GM18858 (cell line): Measurements from ENCODE around the gene C1orf185.
"Not testable (repeated sequence)": the region's sequence is repeated elsewhere in the genome, so short reads cannot be mapped to it uniquely, and the experiment has no call there.

ENCODE experiments used
- ATAC-seq: cut with Tn5 transposase; IDR thresholded peaks from one replicate; pipeline ENCODE4 v1.9.1; 2021; ENCODE audit not compliant: unreplicated experiment

Gene C1orf185

DNA sequence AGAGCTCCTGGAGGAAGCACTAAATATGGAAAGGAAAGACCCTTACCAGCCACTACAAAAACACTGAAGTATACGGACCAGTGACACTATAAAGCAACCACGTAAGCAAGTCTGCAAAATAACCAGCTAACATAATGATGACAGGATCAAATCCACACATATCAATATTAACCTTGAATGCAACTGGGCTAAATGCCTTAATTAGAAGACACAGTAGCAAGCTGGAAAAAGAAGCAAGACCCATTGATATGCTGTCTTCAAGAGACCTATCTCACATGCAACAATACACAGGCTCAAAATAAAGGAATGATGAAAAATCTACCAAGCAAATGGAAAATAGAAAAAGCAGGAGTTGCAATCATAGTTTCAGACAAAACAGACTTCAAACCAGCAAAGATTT is 31.0 kb downstream of the C1orf185 start:
- no peak for ATAC-seq

DNA sequence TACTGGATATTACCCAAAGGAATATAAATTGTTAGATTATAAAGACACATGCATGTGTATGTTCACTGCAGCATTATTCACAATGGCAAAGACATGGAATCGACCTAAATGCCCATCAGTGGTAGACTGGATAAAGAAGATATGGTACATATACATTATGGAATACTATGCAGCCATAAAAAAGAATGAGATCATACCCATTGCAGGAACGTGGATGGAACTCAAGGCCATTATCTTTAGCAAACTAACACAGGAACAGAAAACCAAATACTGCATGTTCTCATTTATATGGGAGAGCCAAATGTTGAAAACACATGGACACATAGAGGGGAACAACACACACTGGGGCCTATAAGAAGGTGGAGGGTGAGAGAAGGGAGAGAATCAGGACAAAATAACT is 35.7 kb downstream of the C1orf185 start:
- ATAC-seq = not testable (repeated sequence)

- ATAC-seq = no peak
Measured at GRCh38 chr1:51139474-51139873, 37.4 kb downstream of the C1orf185 start.

- ATAC-seq = no peak
Measured at GRCh38 chr1:51147394-51147793, 45.4 kb downstream of the C1orf185 start.

- no peak for ATAC-seq
Measured at GRCh38 chr1:51154776-51155175, 52.7 kb downstream of the C1orf185 start.

- no peak for ATAC-seq
Measured at GRCh38 chr1:51156752-51157151, 54.7 kb downstream of the C1orf185 start.

DNA sequence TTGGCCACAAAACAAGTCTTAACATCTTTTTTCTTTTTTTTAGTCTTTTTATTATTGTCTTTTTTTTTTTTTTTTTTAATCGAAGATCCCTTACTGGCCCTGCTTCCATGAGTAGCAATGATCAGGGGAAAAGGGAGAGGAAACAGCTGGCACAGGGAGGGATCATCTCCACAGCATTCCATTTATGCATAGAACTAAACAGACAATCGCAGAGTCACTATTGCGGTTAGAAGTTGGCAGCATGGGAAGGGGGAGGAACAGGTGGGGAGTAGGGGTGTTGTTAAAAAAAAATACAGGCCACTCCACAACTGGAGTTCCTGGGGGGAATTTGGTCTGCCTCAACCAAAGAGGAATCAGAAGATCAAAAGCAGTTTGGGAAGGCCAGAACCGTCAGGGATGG is 55.4 kb downstream of the C1orf185 start:
- no peak for ATAC-seq

GRCh38 chr1:51158263-51158662 is 56.2 kb downstream of the C1orf185 start:
- ATAC-seq = no peak

DNA sequence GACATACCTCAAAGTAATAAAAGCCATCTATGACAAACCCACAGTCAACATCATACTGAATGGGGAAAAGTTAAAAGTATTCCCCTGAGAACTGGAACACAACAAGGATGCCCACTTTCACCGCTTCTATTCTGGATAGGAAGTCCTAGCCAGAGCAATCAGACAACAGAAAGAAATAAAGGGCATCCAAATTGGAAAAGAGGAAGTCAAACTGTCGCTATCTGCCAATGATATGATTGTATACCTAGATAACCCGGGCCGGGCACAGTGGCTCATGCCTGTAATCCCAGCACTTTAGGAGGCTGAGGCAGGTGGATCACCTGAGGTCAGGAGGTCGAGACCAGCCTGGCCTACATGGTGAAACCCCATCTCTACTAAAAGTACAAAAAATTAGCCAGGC is 60.5 kb downstream of the C1orf185 start:
- ATAC-seq = not testable (repeated sequence)

- ATAC-seq = no peak
Measured at GRCh38 chr1:51165540-51165939, 63.5 kb downstream of the C1orf185 start.

DNA sequence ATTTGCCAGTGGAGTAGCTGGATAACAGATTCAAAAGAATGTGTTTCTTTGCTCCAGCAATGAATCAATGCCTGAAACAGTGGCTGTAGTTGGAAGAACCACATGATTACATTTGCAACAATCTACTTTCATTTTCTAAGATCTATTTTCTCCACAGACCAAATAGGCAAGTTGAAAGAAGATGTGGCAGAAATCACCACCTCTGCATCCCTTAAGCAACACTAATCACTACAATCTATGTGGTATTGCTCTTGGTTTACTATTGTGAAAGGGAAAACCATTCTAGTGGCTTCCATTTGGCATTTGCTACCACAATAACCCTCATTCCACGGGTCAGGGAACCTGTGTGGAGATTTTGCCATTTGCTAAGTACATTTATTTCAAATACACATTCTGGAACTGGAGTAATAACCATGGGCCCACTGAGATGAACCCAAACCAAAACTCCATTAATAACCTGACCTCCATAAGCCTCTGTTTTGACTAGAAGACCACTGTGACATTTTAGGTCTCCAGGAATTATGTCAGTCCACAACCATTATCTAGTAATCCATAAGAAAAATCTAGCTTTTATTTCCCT is 66.3 kb downstream of the C1orf185 start:
- no peak for ATAC-seq

DNA sequence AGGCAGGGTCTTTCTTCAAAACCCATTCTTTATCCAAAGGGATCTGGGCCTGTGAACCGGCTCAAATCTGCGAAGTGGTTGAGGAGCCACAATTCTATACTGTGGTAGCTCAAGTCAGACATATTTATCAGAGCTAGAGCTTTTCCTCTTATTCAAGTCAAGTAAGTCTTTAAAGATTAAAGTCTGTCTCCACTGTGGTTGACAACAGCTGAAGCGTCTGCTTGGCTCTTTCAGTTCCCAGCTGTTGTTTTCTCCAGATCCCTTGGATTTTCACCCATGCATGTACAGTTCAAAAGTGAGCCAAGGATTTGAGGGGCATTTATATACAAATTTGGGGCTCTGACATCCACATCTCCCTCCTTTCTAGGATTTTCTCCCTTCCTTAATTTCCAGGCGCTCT is 66.9 kb downstream of the C1orf185 start:
- ATAC-seq = no peak

- no peak for ATAC-seq
Measured at GRCh38 chr1:51170342-51170741, 68.3 kb downstream of the C1orf185 start.

GRCh38 chr1:51172811-51173210 is 70.8 kb downstream of the C1orf185 start:
- no peak for ATAC-seq

- no peak for ATAC-seq
Measured at GRCh38 chr1:51175278-51175677, 73.2 kb downstream of the C1orf185 start.

- ATAC-seq = not testable (repeated sequence)
Measured at GRCh38 chr1:51177988-51178387, 76.0 kb downstream of the C1orf185 start.

- no peak for ATAC-seq
Measured at GRCh38 chr1:51188230-51188629, 86.2 kb downstream of the C1orf185 start.

- no peak for ATAC-seq
Measured at GRCh38 chr1:51189421-51190073, 87.5 kb downstream of the C1orf185 start.

GRCh38 chr1:51190961-51191360 is 88.9 kb downstream of the C1orf185 start:
- ATAC-seq = no peak

DNA sequence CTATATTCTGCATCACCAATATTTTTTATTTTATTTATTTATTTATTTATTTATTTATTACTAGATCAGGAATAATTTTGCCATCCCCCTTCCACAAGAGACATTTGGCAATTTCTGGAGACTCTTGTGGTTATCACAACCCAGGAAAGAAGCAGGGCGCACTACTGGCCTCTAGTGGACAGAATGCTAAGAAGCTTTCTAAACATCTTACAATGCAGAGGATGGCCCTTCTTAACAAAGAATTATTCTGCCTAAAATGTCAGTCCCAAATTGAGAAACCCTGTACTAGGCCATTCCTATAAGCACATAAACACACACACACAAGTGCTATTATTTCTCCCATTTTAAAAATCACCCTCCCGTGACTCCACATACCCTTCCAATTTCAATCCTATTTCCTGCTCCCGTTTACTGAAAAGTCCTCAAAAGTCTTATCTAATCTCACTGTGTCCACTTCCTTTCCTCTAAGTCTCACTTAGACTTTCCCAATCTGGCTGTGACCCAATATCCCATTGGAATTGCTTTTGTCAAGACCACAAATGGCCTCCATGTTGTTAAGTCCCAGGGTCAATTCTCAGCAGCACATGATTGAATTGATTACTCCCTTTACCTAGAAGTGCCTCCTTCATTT is 90.3 kb downstream of the C1orf185 start:
- no peak for ATAC-seq

DNA sequence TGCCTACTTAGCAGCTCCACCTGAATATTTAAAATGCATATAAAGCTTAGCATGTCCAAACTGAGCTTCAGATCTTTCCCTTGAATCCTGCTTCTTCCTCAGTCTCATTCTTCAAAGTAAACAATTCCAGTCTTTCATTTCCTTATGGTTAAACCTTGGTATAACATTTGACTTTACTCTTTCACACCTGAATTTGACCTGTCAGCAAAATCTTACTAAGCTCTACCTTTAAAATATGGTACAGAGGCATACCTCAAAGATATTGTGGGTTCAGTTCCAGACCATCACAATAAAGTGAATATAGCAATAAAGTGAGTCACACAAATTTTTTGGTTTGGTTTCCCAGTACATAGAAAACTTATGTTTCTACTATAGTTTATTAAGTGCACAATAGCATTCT is 91.5 kb downstream of the C1orf185 start:
- no peak for ATAC-seq
